ENCODE data around the gene IL4R.

DNA sequence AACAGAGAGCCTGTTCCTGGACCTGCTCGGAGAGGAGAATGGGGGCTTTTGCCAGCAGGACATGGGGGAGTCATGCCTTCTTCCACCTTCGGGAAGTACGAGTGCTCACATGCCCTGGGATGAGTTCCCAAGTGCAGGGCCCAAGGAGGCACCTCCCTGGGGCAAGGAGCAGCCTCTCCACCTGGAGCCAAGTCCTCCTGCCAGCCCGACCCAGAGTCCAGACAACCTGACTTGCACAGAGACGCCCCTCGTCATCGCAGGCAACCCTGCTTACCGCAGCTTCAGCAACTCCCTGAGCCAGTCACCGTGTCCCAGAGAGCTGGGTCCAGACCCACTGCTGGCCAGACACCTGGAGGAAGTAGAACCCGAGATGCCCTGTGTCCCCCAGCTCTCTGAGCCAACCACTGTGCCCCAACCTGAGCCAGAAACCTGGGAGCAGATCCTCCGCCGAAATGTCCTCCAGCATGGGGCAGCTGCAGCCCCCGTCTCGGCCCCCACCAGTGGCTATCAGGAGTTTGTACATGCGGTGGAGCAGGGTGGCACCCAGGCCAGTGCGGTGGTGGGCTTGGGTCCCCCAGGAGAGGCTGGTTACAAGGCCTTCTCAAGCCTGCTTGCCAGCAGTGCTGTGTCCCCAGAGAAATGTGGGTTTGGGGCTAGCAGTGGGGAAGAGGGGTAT, 48.9 kb downstream of the IL4R start:
- TF ChIP-seq, protein P1, sequence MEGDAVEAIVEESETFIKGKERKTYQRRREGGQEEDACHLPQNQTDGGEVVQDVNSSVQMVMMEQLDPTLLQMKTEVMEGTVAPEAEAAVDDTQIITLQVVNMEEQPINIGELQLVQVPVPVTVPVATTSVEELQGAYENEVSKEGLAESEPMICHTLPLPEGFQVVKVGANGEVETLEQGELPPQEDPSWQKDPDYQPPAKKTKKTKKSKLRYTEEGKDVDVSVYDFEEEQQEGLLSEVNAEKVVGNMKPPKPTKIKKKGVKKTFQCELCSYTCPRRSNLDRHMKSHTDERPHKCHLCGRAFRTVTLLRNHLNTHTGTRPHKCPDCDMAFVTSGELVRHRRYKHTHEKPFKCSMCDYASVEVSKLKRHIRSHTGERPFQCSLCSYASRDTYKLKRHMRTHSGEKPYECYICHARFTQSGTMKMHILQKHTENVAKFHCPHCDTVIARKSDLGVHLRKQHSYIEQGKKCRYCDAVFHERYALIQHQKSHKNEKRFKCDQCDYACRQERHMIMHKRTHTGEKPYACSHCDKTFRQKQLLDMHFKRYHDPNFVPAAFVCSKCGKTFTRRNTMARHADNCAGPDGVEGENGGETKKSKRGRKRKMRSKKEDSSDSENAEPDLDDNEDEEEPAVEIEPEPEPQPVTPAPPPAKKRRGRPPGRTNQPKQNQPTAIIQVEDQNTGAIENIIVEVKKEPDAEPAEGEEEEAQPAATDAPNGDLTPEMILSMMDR (IDR thresholded peaks at IDR 0.05) = no peak
- TF ChIP-seq POLR2A (IDR thresholded peaks at IDR 0.05) = no peak
